ENCODE measurements around the gene PAK4.

GRCh38 chr19:39179754-39180153 is 54.2 kb downstream of the PAK4 start:
- no peak for TF ChIP-seq EZH2 (IDR thresholded peaks at IDR 0.05; ENCODE audit: borderline replicate concordance, low read depth, low read length)
- TF ChIP-seq MECOM (CRISPR knock-in tag; IDR thresholded peaks at IDR 0.05), result no peak
- TF ChIP-seq CTCF (IDR thresholded peaks at IDR 0.05 in 2 of 3, conservative IDR thresholded peaks at IDR 0.05 in 1 of 3; ENCODE audit: insufficient read depth in 2 of 3, low read depth in 1 of 3, low read length in 3 of 3), result no peak
- TF ChIP-seq PREB (CRISPR knock-in tag; IDR thresholded peaks at IDR 0.05), result no peak
